BE2C (cell line): ENCODE measurements around the gene MYT1.

ENCODE experiments used
- DNase-seq: peaks from one replicate; pipeline ENCODE4 v3.0.0-alpha.2; 2020
- H3K27me3 ChIP-seq: fragments of 250-450 bp; sonication (Bioruptor Pico); 2 replicates; pipeline ENCODE4 v1.5.1; 2020; ENCODE audit warnings: mild to moderate bottlenecking
- H3K36me3 ChIP-seq: fragments of 250-450 bp; sonication (Bioruptor Pico); 2 replicates; pipeline ENCODE4 v1.5.1; 2020; ENCODE audit warnings: mild to moderate bottlenecking
- H3K4me1 ChIP-seq: fragments of 250-450 bp; sonication (Bioruptor Pico); 2 replicates; pipeline ENCODE4 v1.5.1; 2020
- H3K4me3 ChIP-seq: 2 replicates; pipeline ENCODE4 v1.5.1; 2011; ENCODE audit warnings: low read depth, low read length
- H3K9me3 ChIP-seq: fragments of 250-450 bp; sonication (Bioruptor Pico); 2 replicates; pipeline ENCODE4 v1.5.1; 2020
- CTCF ChIP-seq: IDR thresholded peaks from 2 replicates; pipeline ENCODE4 v1.5.1; 2012; ENCODE audit warnings: mild to moderate bottlenecking, low read depth, low read length

MYT1 gene

GRCh38 chr20:64165866-64166600, 1.8 kb downstream of the MYT1 start:
- Histone ChIP-seq H3K9me3 (no peaks in the 10 kb centered on the region), H3K4me1 (peaks cover 27% of the 10 kb centered on the region), H3K27me3 (no peaks in the 10 kb centered on the region), H3K4me3 (peak overlapping the region; percentile 77), H3K36me3 (no peaks in the 10 kb centered on the region)
- DNase-seq, result peak; percentile 54
- no peak for TF ChIP-seq CTCF

GRCh38 chr20:64166721-64167615, 2.7 kb downstream of the MYT1 start:
- Histone ChIP-seq H3K9me3 (no peaks in the 10 kb centered on the region), H3K4me1 (peaks cover 21% of the 10 kb centered on the region), H3K4me3 (peak overlapping the region; percentile 77), H3K27me3 (no peaks in the 10 kb centered on the region), H3K36me3 (no peaks in the 10 kb centered on the region)
- no peak for DNase-seq
- no peak for TF ChIP-seq CTCF

GRCh38 chr20:64167676-64168075, 3.4 kb downstream of the MYT1 start:
- H3K36me3 ChIP-seq, result no peaks in the 10 kb centered on the region
- no peak for TF ChIP-seq CTCF
- peaks cover 21% of the 10 kb centered on the region for H3K4me1 ChIP-seq
- peak overlapping the region; percentile 16; the same call in 1 of the 2 replicates for H3K4me3 ChIP-seq
- H3K27me3 ChIP-seq, result no peaks in the 10 kb centered on the region
- no peaks in the 10 kb centered on the region for H3K9me3 ChIP-seq
- DNase-seq, result no peak

- H3K27me3 ChIP-seq, result no peaks in the 10 kb centered on the region
- no peak for TF ChIP-seq CTCF
- H3K9me3 ChIP-seq, result no peaks in the 10 kb centered on the region
- H3K36me3 ChIP-seq, result no peaks in the 10 kb centered on the region
- H3K4me3 ChIP-seq, result peak overlapping the region; percentile 7; the same call in 1 of the 2 replicates
- H3K4me1 ChIP-seq, result peaks cover 16% of the 10 kb centered on the region
- no peak for DNase-seq
Measured at GRCh38 chr20:64168381-64169090, 4.3 kb downstream of the MYT1 start.

GRCh38 chr20:64169091-64169560, 4.9 kb downstream of the MYT1 start:
- no peak for DNase-seq
- H3K36me3 ChIP-seq, result no peaks in the 10 kb centered on the region
- H3K27me3 ChIP-seq, result no peaks in the 10 kb centered on the region
- TF ChIP-seq CTCF, result no peak
- H3K4me1 ChIP-seq, result peaks cover 15% of the 10 kb centered on the region
- no peak overlapping the region for H3K4me3 ChIP-seq
- no peaks in the 10 kb centered on the region for H3K9me3 ChIP-seq
